ENCODE measurements around the gene ADAM12.

The ADAM12 gene

GRCh38 chr10:126288547-126289493, 99.5 kb downstream of the ADAM12 start:
- Histone ChIP-seq H3K9me2 (replicated peaks; ENCODE audit: low read depth, low read length) (no peaks in the 10 kb centered on the region), H3K27me3 (ENCODE audit: insufficient read depth, low read length, poor library complexity, severe bottlenecking) (no peaks in the 10 kb centered on the region), H3K4me2 (ENCODE audit: low read depth, low read length, poor library complexity, severe bottlenecking) (no peak overlapping the region), H3F3A (ENCODE audit: low read depth) (no peaks in the 10 kb centered on the region), H4K20me1 (ENCODE audit: insufficient read depth, low read length, poor library complexity, severe bottlenecking) (no peaks in the 10 kb centered on the region), H3K9ac (ENCODE audit: low read depth, low read length, poor library complexity, severe bottlenecking) (no peak overlapping the region), H2AFZ (ENCODE audit: low read length) (no peak overlapping the region), H3K36me3 (ENCODE audit: insufficient read depth, low read length) (no peaks in the 10 kb centered on the region), H3K9me3 (ENCODE audit: insufficient read depth, low read depth, low read length) (peaks cover 3% of the 10 kb centered on the region), H3K4me1 (ENCODE audit: insufficient read depth, low read length, poor library complexity, severe bottlenecking) (no peaks in the 10 kb centered on the region), H3K79me2 (ENCODE audit: insufficient read depth, low read length) (no peaks in the 10 kb centered on the region), H3K4me3 (ENCODE audit: low read length, poor library complexity, severe bottlenecking) (no peak overlapping the region)
- no peak for TF ChIP-seq EZH2phosphoT487 (IDR thresholded peaks at IDR 0.05; ENCODE audit: borderline replicate concordance)
- no peak for TF ChIP-seq CTCF (conservative IDR thresholded peaks at IDR 0.05; ENCODE audit: low read length)

- Histone ChIP-seq H3K4me1 (ENCODE audit: insufficient read depth, low read length, poor library complexity, severe bottlenecking) (no peaks in the 10 kb centered on the region), H3K27me3 (ENCODE audit: insufficient read depth, low read length, poor library complexity, severe bottlenecking) (no peaks in the 10 kb centered on the region), H3F3A (ENCODE audit: low read depth) (no peaks in the 10 kb centered on the region), H3K9me3 (ENCODE audit: insufficient read depth, low read depth, low read length) (peaks cover 3% of the 10 kb centered on the region), H3K9me2 (replicated peaks; ENCODE audit: low read depth, low read length) (no peaks in the 10 kb centered on the region), H3K4me3 (ENCODE audit: low read length, poor library complexity, severe bottlenecking) (no peak overlapping the region), H3K4me2 (ENCODE audit: low read depth, low read length, poor library complexity, severe bottlenecking) (no peak overlapping the region), H2AFZ (ENCODE audit: low read length) (no peak overlapping the region), H4K20me1 (ENCODE audit: insufficient read depth, low read length, poor library complexity, severe bottlenecking) (no peaks in the 10 kb centered on the region), H3K9ac (ENCODE audit: low read depth, low read length, poor library complexity, severe bottlenecking) (no peak overlapping the region), H3K36me3 (ENCODE audit: insufficient read depth, low read length) (no peaks in the 10 kb centered on the region), H3K79me2 (ENCODE audit: insufficient read depth, low read length) (no peaks in the 10 kb centered on the region)
- TF ChIP-seq CTCF (conservative IDR thresholded peaks at IDR 0.05; ENCODE audit: low read length) (no peak), EZH2phosphoT487 (IDR thresholded peaks at IDR 0.05; ENCODE audit: borderline replicate concordance) (no peak)
Measured at GRCh38 chr10:126286256-126286780, 102.0 kb downstream of the ADAM12 start.

- Histone ChIP-seq H3K4me1 (ENCODE audit: insufficient read depth, low read length, poor library complexity, severe bottlenecking) (no peaks in the 10 kb centered on the region), H3F3A (ENCODE audit: low read depth) (no peaks in the 10 kb centered on the region), H3K36me3 (ENCODE audit: insufficient read depth, low read length) (no peaks in the 10 kb centered on the region), H3K9ac (ENCODE audit: low read depth, low read length, poor library complexity, severe bottlenecking) (no peak overlapping the region), H3K4me3 (ENCODE audit: low read length, poor library complexity, severe bottlenecking) (no peak overlapping the region), H3K9me3 (ENCODE audit: insufficient read depth, low read depth, low read length) (peaks cover under 1% of the 10 kb centered on the region), H3K27me3 (ENCODE audit: insufficient read depth, low read length, poor library complexity, severe bottlenecking) (no peaks in the 10 kb centered on the region), H3K79me2 (ENCODE audit: insufficient read depth, low read length) (no peaks in the 10 kb centered on the region), H4K20me1 (ENCODE audit: insufficient read depth, low read length, poor library complexity, severe bottlenecking) (no peaks in the 10 kb centered on the region), H2AFZ (ENCODE audit: low read length) (no peak overlapping the region), H3K4me2 (ENCODE audit: low read depth, low read length, poor library complexity, severe bottlenecking) (no peak overlapping the region), H3K9me2 (replicated peaks; ENCODE audit: low read depth, low read length) (no peaks in the 10 kb centered on the region)
- TF ChIP-seq CTCF (conservative IDR thresholded peaks at IDR 0.05; ENCODE audit: low read length) (no peak), EZH2phosphoT487 (IDR thresholded peaks at IDR 0.05; ENCODE audit: borderline replicate concordance) (no peak)
Measured at GRCh38 chr10:126283307-126283706, 105.0 kb downstream of the ADAM12 start.

Data from Loucy (cell line).